ENCODE measurements around the gene ZNF20.

DNA sequence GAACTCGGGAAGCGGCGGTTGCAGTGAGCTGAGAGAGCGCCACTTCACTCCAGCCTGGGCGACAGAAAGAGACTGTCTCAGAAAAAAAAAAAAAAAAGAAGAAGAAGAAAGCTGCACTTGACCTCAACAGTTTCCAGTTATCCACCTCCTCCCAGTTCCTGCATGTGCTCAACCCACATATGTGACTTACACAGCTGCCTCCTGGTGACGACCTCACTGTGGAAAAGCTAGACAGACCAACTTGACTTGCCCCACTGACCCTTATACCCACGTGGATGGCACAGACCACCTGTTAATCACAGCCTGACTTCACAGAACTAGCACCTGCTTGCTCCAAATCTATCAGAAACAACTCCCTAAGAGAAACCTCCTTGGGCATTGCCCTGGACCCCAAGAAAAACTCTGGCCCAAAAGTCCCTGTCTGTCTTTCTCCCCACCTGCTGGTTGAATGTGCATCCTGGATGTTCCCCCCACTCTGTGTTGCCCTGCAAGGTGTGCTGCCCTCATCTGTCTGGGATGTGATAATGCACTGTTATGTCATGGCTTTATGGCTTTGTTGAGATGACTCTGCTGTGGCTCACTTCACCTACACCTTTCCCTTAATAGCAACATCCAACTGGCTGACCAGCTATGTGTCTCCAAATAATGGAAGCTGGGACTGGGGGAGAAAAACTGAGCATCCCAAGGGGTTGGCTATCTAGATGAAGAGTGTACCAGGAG, 2.8 kb downstream of the ZNF20 start:
- TF ChIP-seq NFRKB (IDR thresholded peaks at IDR 0.05) (no peak), CTBP1 (IDR thresholded peaks at IDR 0.05; ENCODE audit: borderline replicate concordance) (no peak), FOXM1 (IDR thresholded peaks at IDR 0.05; ENCODE audit: borderline replicate concordance) (no peak), BHLHE40 (IDR thresholded peaks at IDR 0.05; ENCODE audit: borderline replicate concordance) (no peak), SP1 (IDR thresholded peaks at IDR 0.05) (no peak), FOXK2 (IDR thresholded peaks at IDR 0.05) (no peak)
